ENCODE measurements around the gene CDKN2B. TPM values are rescaled to one million over a fixed set of nuclear protein-coding genes. Genes with fewer than 3 reads are reported as not detected.

Gene CDKN2B
- polyA plus RNA-seq, 2 of the 4 experiments (the other 2 are of a cell fraction) = not detected

GRCh38 chr9:22040760-22041159, 31.7 kb upstream of the CDKN2B start:
- CTCF ChIA-PET = no interaction called here

GRCh38 chr9:22039258-22039657, 30.2 kb upstream of the CDKN2B start:
- ChIA-PET CTCF (no interaction called here), POLR2A (no interaction called here)
- Histone ChIP-seq H3K27ac (no peak overlapping the region), H3K4me2 (no peak overlapping the region), H3K9me3 (no peaks in the 10 kb centered on the region), H3K4me3 (no peak overlapping the region), H3K4me1 (no peaks in the 10 kb centered on the region)
- ATAC-seq (no peak), DNase-seq (ENCODE audit: low read depth in 1 of 2, low spot score in 1 of 2) (no peak), FAIRE-seq (no peak)
- no CpG with 5 or more reads among the region's 3 CpGs for WGBS (ENCODE audit: missing lambda C conversion rate)
- no peak for TF ChIP-seq ELK1 (IDR thresholded peaks at IDR 0.05; ENCODE audit: low read depth, low read length)
- TF ChIP-seq BHLHE40 (IDR thresholded peaks at IDR 0.05; ENCODE audit: low read depth, low read length) = no peak
- TF ChIP-seq HOXA7 (CRISPR knock-in tag; IDR thresholded peaks at IDR 0.05) = no peak
- TF ChIP-seq KDM1A (IDR thresholded peaks at IDR 0.05; ENCODE audit: low read depth) = no peak
- TF ChIP-seq POLR2AphosphoS2 (conservative IDR thresholded peaks at IDR 0.05; ENCODE audit: low read length) = no peak
- no peak for TF ChIP-seq GATA3 (IDR thresholded peaks at IDR 0.05; ENCODE audit: borderline replicate concordance)

More at GRCh38 chr9:22040760-22041159, 31.7 kb upstream of the CDKN2B start:
- Histone ChIP-seq H3K27ac (no peak overlapping the region), H3K9me3 (no peaks in the 10 kb centered on the region), H3K4me1 (no peaks in the 10 kb centered on the region), H3K4me2 (no peak overlapping the region), H3K4me3 (no peak overlapping the region)
- FAIRE-seq (no peak), DNase-seq (ENCODE audit: low read depth in 1 of 2, low spot score in 1 of 2) (no peak), ATAC-seq (no peak)
- POLR2A ChIA-PET = no interaction called here
- no peak for TF ChIP-seq HOXA7 (CRISPR knock-in tag; IDR thresholded peaks at IDR 0.05)
- no peak for TF ChIP-seq HES2 (IDR thresholded peaks at IDR 0.05)
- TF ChIP-seq USF2 (IDR thresholded peaks at IDR 0.05) = no peak
- TF ChIP-seq POLR2A (IDR thresholded peaks at IDR 0.05; ENCODE audit: low read length) = no peak
- WGBS (ENCODE audit: missing lambda C conversion rate) = no CpG with 5 or more reads among the region's 1 CpG

GRCh38 chr9:22037954-22038690, 29.0 kb upstream of the CDKN2B start:
- no CpG with 5 or more reads among the region's 2 CpGs for WGBS (ENCODE audit: missing lambda C conversion rate)
- no peak overlapping the region for H3K27ac ChIP-seq

GRCh38 chr9:22036866-22037626, 27.9 kb upstream of the CDKN2B start:
- POLR2A ChIA-PET = no interaction called here
- FAIRE-seq = no peak
- no peaks in the 10 kb centered on the region for H3K9me3 ChIP-seq
- no peaks in the 10 kb centered on the region for H3K4me1 ChIP-seq
- no peak overlapping the region for H3K4me3 ChIP-seq
- no CpG with 5 or more reads among the region's 4 CpGs for WGBS (ENCODE audit: missing lambda C conversion rate)
- no peak overlapping the region for H3K27ac ChIP-seq
- no peak for DNase-seq (ENCODE audit: low read depth in 1 of 2, low spot score in 1 of 2)
- ATAC-seq = no peak
- CTCF ChIA-PET = no interaction called here
- H3K4me2 ChIP-seq = no peak overlapping the region
- TF ChIP-seq REST (IDR thresholded peaks at IDR 0.05) = no peak
- no peak for TF ChIP-seq PBX3 (IDR thresholded peaks at IDR 0.05)
- no peak for TF ChIP-seq NR3C1 (IDR thresholded peaks at IDR 0.05)
- no peak for TF ChIP-seq RARB (CRISPR knock-in tag; IDR thresholded peaks at IDR 0.05)
- TF ChIP-seq CTCF (IDR thresholded peaks at IDR 0.05) = no peak
- no peak for TF ChIP-seq GATA3 (IDR thresholded peaks at IDR 0.05; ENCODE audit: borderline replicate concordance)
- no peak for TF ChIP-seq SMC3 (IDR thresholded peaks at IDR 0.05)

More at GRCh38 chr9:22037954-22038690, 29.0 kb upstream of the CDKN2B start:
- ATAC-seq (no peak), DNase-seq (ENCODE audit: low read depth in 1 of 2, low spot score in 1 of 2) (no peak), FAIRE-seq (no peak)
- Histone ChIP-seq H3K9me3 (no peaks in the 10 kb centered on the region), H3K4me3 (no peak overlapping the region), H3K4me1 (no peaks in the 10 kb centered on the region), H3K4me2 (no peak overlapping the region)
- CTCF ChIA-PET = no interaction called here
- POLR2A ChIA-PET = no interaction called here
- TF ChIP-seq ZFP36 (IDR thresholded peaks at IDR 0.05; ENCODE audit: borderline replicate concordance, partially characterized antibody) (no peak), CHD2 (IDR thresholded peaks at IDR 0.05; ENCODE audit: low read length, partially characterized antibody) (no peak), POLR2AphosphoS2 (conservative IDR thresholded peaks at IDR 0.05; ENCODE audit: low read length) (no peak), RNF2 (IDR thresholded peaks at IDR 0.05; ENCODE audit: borderline replicate concordance, low read depth) (no peak), ATOH8 (CRISPR knock-in tag; IDR thresholded peaks at IDR 0.05; ENCODE audit: low read depth) (no peak)
